Karpas-422 (cell line): ENCODE measurements around the gene RLIM. TPM values are rescaled to one million over a fixed set of nuclear protein-coding genes. Genes with fewer than 3 reads are reported as not detected.
A peak's percentile ranks its signal among the peaks of the same experiment; 100 is the strongest.
"Not testable (repeated sequence)": the region's sequence is repeated elsewhere in the genome, so short reads cannot be mapped to it uniquely, and the experiment has no call there.

Experiments used
- DNase-seq: peaks from one replicate; pipeline ENCODE4 v3.0.0-alpha.2; 2015
- H2AFZ ChIP-seq: fragments of 200-600 bp; sonication (generic); 2 replicates; pipeline ENCODE4 v1.6.1; 2014; ENCODE audit warnings: antibody characterized with exemption, low read length, mixed read lengths
- H3K27ac ChIP-seq: fragments of 200-600 bp; sonication (generic); 2 replicates; pipeline ENCODE4 v1.5.1; 2014; ENCODE audit warnings: mild to moderate bottlenecking, low read length, moderate library complexity
- H3K27me3 ChIP-seq: fragments of 200-600 bp; sonication (generic); 2 replicates; pipeline ENCODE4 v1.6.1; 2014; ENCODE audit warnings: low read length, mixed read lengths
- H3K36me3 ChIP-seq: fragments of 200-600 bp; sonication (generic); 2 replicates; pipeline ENCODE4 v1.6.1; 2014; ENCODE audit warnings: low read length, mixed read lengths; ENCODE audit not compliant: insufficient read depth
- H3K4me1 ChIP-seq: fragments of 200-600 bp; sonication (generic); 2 replicates; pipeline ENCODE4 v1.6.1; 2014; ENCODE audit warnings: mild to moderate bottlenecking, low read length, mixed read lengths
- H3K4me2 ChIP-seq: fragments of 200-600 bp; sonication (generic); 2 replicates; pipeline ENCODE4 v1.6.1; 2014; ENCODE audit warnings: low read length, low read depth, mild to moderate bottlenecking; ENCODE audit not compliant: poor library complexity, severe bottlenecking
- H3K4me3 ChIP-seq: fragments of 200-600 bp; sonication (generic); 2 replicates; pipeline ENCODE4 v1.5.1; 2014; ENCODE audit warnings: mild to moderate bottlenecking, antibody characterized with exemption, low read length, mixed read lengths
- H3K79me2 ChIP-seq: fragments of 200-600 bp; sonication (generic); 2 replicates; pipeline ENCODE4 v1.6.1; 2014; ENCODE audit warnings: mild to moderate bottlenecking, low read length, mixed read lengths
- H3K9ac ChIP-seq: fragments of 200-600 bp; sonication (generic); 2 replicates; pipeline ENCODE4 v1.6.0; 2014; ENCODE audit warnings: low read length
- H3K9me2 ChIP-seq: fragments of 200-600 bp; sonication (generic), shearing (Covaris generic); replicated peaks from 2 replicates; pipeline ENCODE4 v1.6.0; 2014; ENCODE audit warnings: mild to moderate bottlenecking, low read length, moderate library complexity; ENCODE audit not compliant: insufficient read depth
- H3K9me3 ChIP-seq: fragments of 300-700, 200-600 bp; sonication (generic); 2 replicates; pipeline ENCODE4 v1.6.1; 2014; ENCODE audit warnings: low read length, mixed read lengths
- H4K20me1 ChIP-seq: fragments of 200-600 bp; sonication (generic); 2 replicates; pipeline ENCODE4 v1.6.1; 2014; ENCODE audit warnings: mild to moderate bottlenecking, antibody characterized with exemption, low read length, low read depth; ENCODE audit not compliant: insufficient read depth
- total RNA-seq: library from RNA; depleted of rRNA; stranded (reverse); fragments of >200 nt; shearing (Covaris generic); gene quantifications from 2 replicates; pipeline ENCODE4 v1.2.3, GENCODE V29; 2014; ENCODE audit warnings: low replicate concordance; rRNA removed

The RLIM gene
- total RNA-seq = 18.9 and 26.4 TPM in 2 replicates

- Histone ChIP-seq H3K4me2 (peak within 1 kb of the TSS; percentile 69), H3K27me3 (no peaks in the 10 kb centered on the region), H3K9me2 (no peaks in the 10 kb centered on the region), H3K9me3 (no peaks in the 10 kb centered on the region), H3K4me3 (peak within 1 kb of the TSS; percentile 86), H2AFZ (0 out of 2 replicates have a peak within 1 kb of the TSS, but pooled peaks have one; percentile 96), H3K27ac (peak within 1 kb of the TSS; percentile 75), H3K4me1 (peaks cover 15% of the 10 kb centered on the region), H3K36me3 (peaks cover 18% of the 10 kb centered on the region; the same call in 1 of the 2 replicates), H4K20me1 (0 out of 2 replicates have a peak, but pooled peaks cover 9% of the 10 kb centered on the region), H3K79me2 (peaks cover 52% of the 10 kb centered on the region), H3K9ac (peak within 1 kb of the TSS; percentile 90)
- peak; percentile 96 for DNase-seq
Observed at GRCh38 chrX:74614093-74614909, at the start of gene RLIM. Gene RLIM (minus strand): TSS chrX:74614624. CDS start chrX:74595977, 18,647 bp downstream.

- H3K9me3 ChIP-seq = no peaks in the 10 kb centered on the region; the same call in 1 of the 2 replicates
- no peak overlapping the region for H3K27ac ChIP-seq
- no peak overlapping the region for H3K4me3 ChIP-seq
- H2AFZ ChIP-seq = no peak overlapping the region
- H3K4me1 ChIP-seq = no peaks in the 10 kb centered on the region
- no peaks in the 10 kb centered on the region for H3K79me2 ChIP-seq
- no peak overlapping the region for H3K9ac ChIP-seq
- H3K4me2 ChIP-seq = no peak overlapping the region
- no peaks in the 10 kb centered on the region for H3K27me3 ChIP-seq
- no peaks in the 10 kb centered on the region for H3K36me3 ChIP-seq
- DNase-seq = no peak
- H3K9me2 ChIP-seq = no peaks in the 10 kb centered on the region
- no peaks in the 10 kb centered on the region for H4K20me1 ChIP-seq
Observed at GRCh38 chrX:74656079-74656745, 41.8 kb upstream of the RLIM start.

- DNase-seq, H3K27ac ChIP-seq, H3K36me3 ChIP-seq, H3K9me3 ChIP-seq, H3K4me2 ChIP-seq, H3K79me2 ChIP-seq, H3K9me2 ChIP-seq, H4K20me1 ChIP-seq, H3K4me1 ChIP-seq, H3K27me3 ChIP-seq, H2AFZ ChIP-seq, H3K9ac ChIP-seq, H3K4me3 ChIP-seq: not testable (repeated sequence)
Observed at GRCh38 chrX:74654953-74655352, 40.5 kb upstream of the RLIM start.

- Histone ChIP-seq H3K4me3 (no peak overlapping the region), H4K20me1 (no peaks in the 10 kb centered on the region), H3K27me3 (no peaks in the 10 kb centered on the region), H3K27ac (no peak overlapping the region), H3K4me1 (no peaks in the 10 kb centered on the region), H3K79me2 (no peaks in the 10 kb centered on the region), H3K9me3 (no peaks in the 10 kb centered on the region), H3K36me3 (no peaks in the 10 kb centered on the region), H3K4me2 (no peak overlapping the region), H2AFZ (no peak overlapping the region), H3K9me2 (no peaks in the 10 kb centered on the region), H3K9ac (no peak overlapping the region)
- no peak for DNase-seq
Observed at GRCh38 chrX:74636749-74637314, 22.4 kb upstream of the RLIM start.

- peak; percentile 45 for DNase-seq
- Histone ChIP-seq H3K9me2 (no peaks in the 10 kb centered on the region), H2AFZ (no peak overlapping the region), H3K4me2 (peak overlapping the region; percentile 69), H3K4me3 (peak overlapping the region; percentile 86), H3K9me3 (no peaks in the 10 kb centered on the region), H3K4me1 (peaks cover 15% of the 10 kb centered on the region), H3K79me2 (peaks cover 57% of the 10 kb centered on the region), H4K20me1 (0 out of 2 replicates have a peak, but pooled peaks cover 9% of the 10 kb centered on the region), H3K27ac (peak overlapping the region; percentile 75), H3K27me3 (no peaks in the 10 kb centered on the region), H3K36me3 (peaks cover 18% of the 10 kb centered on the region; the same call in 1 of the 2 replicates), H3K9ac (peak overlapping the region; percentile 90)
Observed at GRCh38 chrX:74613370-74614092, 893 bp downstream of the RLIM start.

- H3K9me3 ChIP-seq = no peaks in the 10 kb centered on the region
- H3K79me2 ChIP-seq = peaks cover 93% of the 10 kb centered on the region
- H3K4me2 ChIP-seq = no peak overlapping the region
- H3K4me1 ChIP-seq = no peaks in the 10 kb centered on the region
- no peaks in the 10 kb centered on the region for H3K27me3 ChIP-seq
- no peak for DNase-seq
- no peaks in the 10 kb centered on the region for H3K9me2 ChIP-seq
- no peak overlapping the region for H3K4me3 ChIP-seq
- H3K27ac ChIP-seq = no peak overlapping the region
- H2AFZ ChIP-seq = no peak overlapping the region
- H4K20me1 ChIP-seq = no peaks in the 10 kb centered on the region
- H3K36me3 ChIP-seq = peaks cover 16% of the 10 kb centered on the region; the same call in 1 of the 2 replicates
- no peak overlapping the region for H3K9ac ChIP-seq
Observed at GRCh38 chrX:74606799-74607198, 7.6 kb downstream of the RLIM start.

- no peaks in the 10 kb centered on the region for H4K20me1 ChIP-seq
- peaks cover 11% of the 10 kb centered on the region; the same call in 1 of the 2 replicates for H3K36me3 ChIP-seq
- no peaks in the 10 kb centered on the region for H3K4me1 ChIP-seq
- H3K27me3 ChIP-seq = no peaks in the 10 kb centered on the region
- no peak overlapping the region for H3K9ac ChIP-seq
- DNase-seq = no peak
- no peak overlapping the region for H3K4me3 ChIP-seq
- no peak overlapping the region for H3K4me2 ChIP-seq
- H2AFZ ChIP-seq = no peak overlapping the region
- no peak overlapping the region for H3K27ac ChIP-seq
- H3K9me2 ChIP-seq = no peaks in the 10 kb centered on the region
- peaks cover 93% of the 10 kb centered on the region for H3K79me2 ChIP-seq
- no peaks in the 10 kb centered on the region for H3K9me3 ChIP-seq
Observed at GRCh38 chrX:74606342-74606741, 8.1 kb downstream of the RLIM start.
